GM19395 (cell line): ENCODE measurements around the gene PRPF40A.

Source experiments
- ATAC-seq: cut with Tn5 transposase; IDR thresholded peaks from one replicate; pipeline ENCODE4 v1.9.1; 2021; ENCODE audit warnings: mild to moderate bottlenecking, moderate library complexity; ENCODE audit not compliant: unreplicated experiment

Gene PRPF40A

GRCh38 chr2:152622219-152622618 lies 95.0 kb downstream of the PRPF40A start:
- no peak for ATAC-seq

GRCh38 chr2:152620985-152621384 lies 96.3 kb downstream of the PRPF40A start:
- ATAC-seq, result no peak

- no peak for ATAC-seq
Observed at GRCh38 chr2:152620208-152620607, 97.1 kb downstream of the PRPF40A start.

GRCh38 chr2:152618193-152618564 lies 99.1 kb downstream of the PRPF40A start:
- no peak for ATAC-seq

GRCh38 chr2:152617456-152618192 lies 99.6 kb downstream of the PRPF40A start:
- no peak for ATAC-seq

GRCh38 chr2:152615177-152615576 lies 102.1 kb downstream of the PRPF40A start:
- no peak for ATAC-seq

GRCh38 chr2:152613235-152613634 lies 104.0 kb downstream of the PRPF40A start:
- peak; percentile 49 for ATAC-seq

GRCh38 chr2:152611458-152612231 lies 105.6 kb downstream of the PRPF40A start:
- peak; percentile 91 for ATAC-seq

GRCh38 chr2:152609699-152610098 lies 107.6 kb downstream of the PRPF40A start:
- no peak for ATAC-seq

GRCh38 chr2:152609154-152609553 lies 108.1 kb downstream of the PRPF40A start:
- no peak for ATAC-seq

GRCh38 chr2:152607793-152608300 lies 109.4 kb downstream of the PRPF40A start:
- no peak for ATAC-seq

GRCh38 chr2:152606941-152607340 lies 110.3 kb downstream of the PRPF40A start:
- ATAC-seq, result no peak

GRCh38 chr2:152606081-152606480 lies 111.2 kb downstream of the PRPF40A start:
- ATAC-seq, result no peak

GRCh38 chr2:152603166-152603565 lies 114.1 kb downstream of the PRPF40A start:
- no peak for ATAC-seq

GRCh38 chr2:152602750-152603149 lies 114.5 kb downstream of the PRPF40A start:
- no peak for ATAC-seq
